ENCODE data around the gene GALNT15. TPM values are rescaled to one million over a fixed set of nuclear protein-coding genes. Genes with fewer than 3 reads are reported as not detected.

GALNT15 gene
- total and polyA plus RNA-seq, 2 experiments from 2014 or later = 9.9 to 11.7 TPM

DNA sequence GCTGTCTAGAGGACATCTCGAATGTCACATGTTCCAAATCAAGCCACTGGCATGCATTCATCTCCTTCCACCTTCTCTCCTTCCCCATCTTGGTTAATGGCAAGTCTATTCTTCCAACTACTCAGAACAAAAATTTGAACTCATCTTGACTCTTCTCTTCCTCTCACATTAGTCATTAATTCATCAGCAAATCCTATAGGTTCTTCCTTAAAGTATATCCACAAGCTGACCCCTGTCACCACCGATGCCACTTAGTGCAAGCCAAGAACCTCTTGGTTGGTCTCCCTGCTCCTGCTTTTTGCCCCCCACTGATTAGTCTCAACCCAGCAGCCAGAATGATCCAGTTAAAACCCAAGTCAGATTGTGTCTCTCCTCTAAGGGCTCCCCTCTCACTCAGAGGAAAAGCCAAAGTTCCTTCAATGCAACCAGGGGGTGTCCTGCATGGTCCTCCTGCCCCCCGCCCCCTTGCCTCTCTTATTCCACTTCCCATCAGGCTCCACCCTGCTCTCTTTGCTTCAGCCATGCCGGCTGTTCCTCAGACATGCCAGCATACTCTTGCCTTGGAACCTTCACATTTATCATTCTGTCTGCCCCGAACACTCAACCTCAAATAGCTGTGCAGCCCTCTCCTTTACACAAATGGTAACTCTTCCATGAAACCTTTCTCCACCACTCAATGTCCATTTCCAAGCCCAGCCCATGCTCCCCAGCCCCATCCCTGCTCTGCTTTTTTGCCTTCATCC is 1.0 kb upstream of the GALNT15 start:
- WGBS, 2 experiments (ENCODE audit: low coverage in 1 of 2, low lambda C conversion rate in 2 of 2, missing lambda C conversion rate in 2 of 2) = 44 to 51% methylated on average over 5 of the region's 5 CpGs
- in situ Hi-C loops (cut with MboI) = loop anchor here (10.0 kb wide), 1 partner anchor 119 kb away; no protein-coding TSS in a partner anchor
- TF ChIP-seq EZH2 (IDR thresholded peaks at IDR 0.05; ENCODE audit: insufficient read depth, poor library complexity, severe bottlenecking) = no peak
- no peak for TF ChIP-seq EZH2phosphoT487 (IDR thresholded peaks at IDR 0.05; ENCODE audit: insufficient read depth, low read depth)

GRCh38 chr3:16174026-16174355 is 489 bp upstream of the GALNT15 start:
- Histone ChIP-seq H2AFZ (peak overlapping the region; percentile 48; the same call in 1 of the 2 replicates), H3K4me1 (ENCODE audit: insufficient read depth) (peaks cover 58% of the 10 kb centered on the region), H3K79me2 (ENCODE audit: insufficient read depth) (peaks cover 26% of the 10 kb centered on the region), H3K4me2 (ENCODE audit: unreplicated experiment) (peak overlapping the region; percentile 71), H3K4me3 (peak overlapping the region; percentile 67), H3F3A (ENCODE audit: insufficient read depth) (peaks cover 36% of the 10 kb centered on the region), H3K9me3 (ENCODE audit: low read depth) (no peaks in the 10 kb centered on the region), H4K20me1 (ENCODE audit: insufficient read depth) (no peaks in the 10 kb centered on the region), H3K27ac (peak overlapping the region; percentile 97), H3K9me2 (ENCODE audit: insufficient read depth) (no peaks in the 10 kb centered on the region), H3K27me3 (replicated peaks; ENCODE audit: insufficient read depth) (no peaks in the 10 kb centered on the region), H3K36me3 (ENCODE audit: low read depth) (no peaks in the 10 kb centered on the region), H3K9ac (peak overlapping the region; percentile 81)
- WGBS, 2 experiments (ENCODE audit: low coverage in 1 of 2, low lambda C conversion rate in 2 of 2, missing lambda C conversion rate in 2 of 2) = 0% methylated on average over 1 of the region's 1 CpG
- peak; percentile 78 for DNase-seq
- TF ChIP-seq EZH2phosphoT487 (IDR thresholded peaks at IDR 0.05; ENCODE audit: insufficient read depth, low read depth) (no peak), EZH2 (IDR thresholded peaks at IDR 0.05; ENCODE audit: insufficient read depth, poor library complexity, severe bottlenecking) (no peak)
- in situ Hi-C loops (cut with MboI) = loop anchor here (10.0 kb wide), 1 partner anchor 119 kb away; no protein-coding TSS in a partner anchor

More for the DNA sequence above, 1.0 kb upstream of the GALNT15 start:
- Histone ChIP-seq H3K27me3 (replicated peaks; ENCODE audit: insufficient read depth) (no peaks in the 10 kb centered on the region), H3K9ac (peak overlapping the region; percentile 81), H3K79me2 (ENCODE audit: insufficient read depth) (peaks cover 26% of the 10 kb centered on the region), H4K20me1 (ENCODE audit: insufficient read depth) (no peaks in the 10 kb centered on the region), H3K27ac (peak overlapping the region; percentile 97), H3K4me1 (ENCODE audit: insufficient read depth) (peaks cover 52% of the 10 kb centered on the region), H3F3A (ENCODE audit: insufficient read depth) (peaks cover 32% of the 10 kb centered on the region), H3K9me2 (ENCODE audit: insufficient read depth) (no peaks in the 10 kb centered on the region), H2AFZ (peak overlapping the region; percentile 48; the same call in 1 of the 2 replicates), H3K9me3 (ENCODE audit: low read depth) (no peaks in the 10 kb centered on the region), H3K36me3 (ENCODE audit: low read depth) (no peaks in the 10 kb centered on the region), H3K4me3 (peak overlapping the region; percentile 67), H3K4me2 (ENCODE audit: unreplicated experiment) (peak overlapping the region; percentile 71)
- DNase-seq = peak; percentile 38

GRCh38 chr3:16174976-16175901 is 759 bp downstream of the GALNT15 start:
- no peak overlapping the region for H2AFZ ChIP-seq
- H3K27me3 ChIP-seq (replicated peaks; ENCODE audit: insufficient read depth) = no peaks in the 10 kb centered on the region
- H3K4me2 ChIP-seq (ENCODE audit: unreplicated experiment) = peak overlapping the region; percentile 88
- 78 to 79% methylated on average over 19 of the region's 19 CpGs for WGBS, 2 experiments (ENCODE audit: low coverage in 1 of 2, low lambda C conversion rate in 2 of 2, missing lambda C conversion rate in 2 of 2)
- peaks cover 48% of the 10 kb centered on the region for H3F3A ChIP-seq (ENCODE audit: insufficient read depth)
- peaks cover 26% of the 10 kb centered on the region for H3K79me2 ChIP-seq (ENCODE audit: insufficient read depth)
- peaks cover 63% of the 10 kb centered on the region for H3K4me1 ChIP-seq (ENCODE audit: insufficient read depth)
- peak overlapping the region; percentile 81 for H3K9ac ChIP-seq
- no peaks in the 10 kb centered on the region for H4K20me1 ChIP-seq (ENCODE audit: insufficient read depth)
- H3K9me3 ChIP-seq (ENCODE audit: low read depth) = no peaks in the 10 kb centered on the region
- peak overlapping the region; percentile 67 for H3K4me3 ChIP-seq
- DNase-seq = peak; percentile 41
- no peaks in the 10 kb centered on the region for H3K36me3 ChIP-seq (ENCODE audit: low read depth)
- peak overlapping the region; percentile 97 for H3K27ac ChIP-seq
- TF ChIP-seq EZH2 (IDR thresholded peaks at IDR 0.05; ENCODE audit: insufficient read depth, poor library complexity, severe bottlenecking) = no peak
- TF ChIP-seq EZH2phosphoT487 (IDR thresholded peaks at IDR 0.05; ENCODE audit: insufficient read depth, low read depth) = no peak
- no peaks in the 10 kb centered on the region for H3K9me2 ChIP-seq (ENCODE audit: insufficient read depth)
- in situ Hi-C loops (cut with MboI) = loop anchor here (10.0 kb wide), 1 partner anchor 120 kb away; no protein-coding TSS in a partner anchor

GRCh38 chr3:16176391-16177030 is 2.0 kb downstream of the GALNT15 start:
- Histone ChIP-seq H3K9me3 (ENCODE audit: low read depth) (no peaks in the 10 kb centered on the region), H3K9me2 (ENCODE audit: insufficient read depth) (no peaks in the 10 kb centered on the region), H2AFZ (no peak overlapping the region), H3K27ac (no peak overlapping the region), H3K4me3 (peak overlapping the region; percentile 67), H3F3A (ENCODE audit: insufficient read depth) (peaks cover 58% of the 10 kb centered on the region), H4K20me1 (ENCODE audit: insufficient read depth) (no peaks in the 10 kb centered on the region), H3K4me1 (ENCODE audit: insufficient read depth) (peaks cover 76% of the 10 kb centered on the region), H3K9ac (peak overlapping the region; percentile 81), H3K27me3 (replicated peaks; ENCODE audit: insufficient read depth) (no peaks in the 10 kb centered on the region), H3K36me3 (ENCODE audit: low read depth) (no peaks in the 10 kb centered on the region), H3K4me2 (ENCODE audit: unreplicated experiment) (peak overlapping the region; percentile 88), H3K79me2 (ENCODE audit: insufficient read depth) (peaks cover 26% of the 10 kb centered on the region)
- in situ Hi-C loops (cut with MboI) = loop anchor here (10.0 kb wide), 1 partner anchor 122 kb away; no protein-coding TSS in a partner anchor
- WGBS, 2 experiments (ENCODE audit: low coverage in 1 of 2, low lambda C conversion rate in 2 of 2, missing lambda C conversion rate in 2 of 2) = 56 to 57% methylated on average over 6 of the region's 6 CpGs
- no peak for TF ChIP-seq EZH2phosphoT487 (IDR thresholded peaks at IDR 0.05; ENCODE audit: insufficient read depth, low read depth)
- no peak for TF ChIP-seq EZH2 (IDR thresholded peaks at IDR 0.05; ENCODE audit: insufficient read depth, poor library complexity, severe bottlenecking)
- DNase-seq = peak; percentile 25
